Osteoblast (primary cell): Measurements from ENCODE around the gene SPAST. TPM values are rescaled to one million over a fixed set of nuclear protein-coding genes. Genes with fewer than 3 reads are reported as not detected.
"Not testable (repeated sequence)": the region's sequence is repeated elsewhere in the genome, so short reads cannot be mapped to it uniquely, and the experiment has no call there.

Experiments used
- DNase-seq: peaks from one replicate; pipeline ENCODE4 v3.0.0; 2011; ENCODE audit warnings: low spot score, mixed read lengths; ENCODE audit not compliant: insufficient read length; ENCODE audit errors: missing footprints
- H2AFZ ChIP-seq: 2 replicates; pipeline ENCODE4 v1.6.0; 2011; ENCODE audit warnings: mild to moderate bottlenecking, low read length
- H3K27ac ChIP-seq: 2 replicates; pipeline ENCODE4 v1.5.1; 2011; ENCODE audit warnings: mild to moderate bottlenecking, low read depth, low read length, moderate library complexity
- H3K27me3 ChIP-seq: 2 replicates; pipeline ENCODE4 v1.6.0; 2012; ENCODE audit warnings: mild to moderate bottlenecking, control low read depth, inconsistent platforms, low read length, moderate library complexity; ENCODE audit not compliant: insufficient read depth
- H3K36me3 ChIP-seq: 2 replicates; pipeline ENCODE4 v1.5.1; 2011; ENCODE audit warnings: mild to moderate bottlenecking, low read length, control low read depth, moderate library complexity; ENCODE audit not compliant: insufficient read depth
- H3K4me1 ChIP-seq: 2 replicates; pipeline ENCODE4 v1.5.1; 2011; ENCODE audit warnings: mild to moderate bottlenecking, low read length, control low read depth, moderate library complexity; ENCODE audit not compliant: insufficient read depth
- H3K4me2 ChIP-seq: 2 replicates; pipeline ENCODE4 v1.6.0; 2011; ENCODE audit warnings: mild to moderate bottlenecking, low read length; ENCODE audit not compliant: insufficient read depth
- H3K4me3 ChIP-seq: fragments of 200-600 bp; sonication (generic); 3 replicates; pipeline ENCODE4 v1.5.1; 2012; ENCODE audit warnings: mild to moderate bottlenecking, low read length, inconsistent platforms; ENCODE audit not compliant: insufficient read depth
- H3K79me2 ChIP-seq: 2 replicates; pipeline ENCODE4 v1.6.0; 2012; ENCODE audit warnings: mild to moderate bottlenecking, low read length, control low read depth, inconsistent platforms; ENCODE audit not compliant: insufficient read depth
- H3K9me3 ChIP-seq: 2 replicates; pipeline ENCODE4 v1.5.1; 2011; ENCODE audit warnings: low read depth, low read length, control low read depth
- H4K20me1 ChIP-seq: 2 replicates; pipeline ENCODE4 v1.6.0; 2012; ENCODE audit warnings: mild to moderate bottlenecking, low read length, control low read depth; ENCODE audit not compliant: insufficient read depth
- CTCF ChIP-seq: IDR thresholded peaks from 2 replicates; pipeline ENCODE4 v1.5.1; 2011; ENCODE audit warnings: mild to moderate bottlenecking, low read depth, low read length, moderate library complexity; ENCODE audit errors: extremely low read depth
- total RNA-seq: library from RNA; depleted of rRNA; stranded (reverse); fragments of >200 nt; gene quantifications from 2 replicates; pipeline ENCODE4 v1.2.3, GENCODE V29; 2012

Gene SPAST
- 31.5 and 34.2 TPM in 2 replicates for total RNA-seq

GRCh38 chr2:32063310-32064020, at the start of gene SPAST:
Gene SPAST, plus strand, starts transcription at chr2:32063556. Its CDS starts 276 bp downstream, at chr2:32063832.
- H4K20me1 ChIP-seq = no peaks in the 10 kb centered on the region
- no peaks in the 10 kb centered on the region for H3K27me3 ChIP-seq
- peaks cover 14% of the 10 kb centered on the region for H3K79me2 ChIP-seq
- peak; percentile 39 for TF ChIP-seq CTCF
- peak within 1 kb of the TSS; percentile 87 for H3K4me3 ChIP-seq
- peak; percentile 98 for DNase-seq
- H3K27ac ChIP-seq = peak within 1 kb of the TSS; percentile 60
- peak within 1 kb of the TSS; percentile 85 for H3K4me2 ChIP-seq
- peak within 1 kb of the TSS; percentile 99 for H2AFZ ChIP-seq
- H3K9me3 ChIP-seq = no peaks in the 10 kb centered on the region
- no peaks in the 10 kb centered on the region for H3K36me3 ChIP-seq
- peaks cover 11% of the 10 kb centered on the region for H3K4me1 ChIP-seq

- H3K79me2 ChIP-seq, H3K9me3 ChIP-seq, H3K27ac ChIP-seq, H3K4me3 ChIP-seq, H3K27me3 ChIP-seq, H2AFZ ChIP-seq, H3K4me2 ChIP-seq, H4K20me1 ChIP-seq, H3K4me1 ChIP-seq, DNase-seq: not testable (repeated sequence)
- H3K36me3 ChIP-seq = peaks cover 30% of the 10 kb centered on the region
Observed at GRCh38 chr2:32018789-32019482, 44.4 kb upstream of the SPAST start.

GRCh38 chr2:32034198-32034887, 29.0 kb upstream of the SPAST start:
- not testable (repeated sequence) for H4K20me1 ChIP-seq, H3K4me2 ChIP-seq, H2AFZ ChIP-seq, H3K27me3 ChIP-seq, H3K9me3 ChIP-seq, DNase-seq, H3K4me3 ChIP-seq, H3K4me1 ChIP-seq
- Histone ChIP-seq H3K79me2 (peaks cover 43% of the 10 kb centered on the region), H3K36me3 (peaks cover 24% of the 10 kb centered on the region), H3K27ac (peak overlapping the region; percentile 33)

- H3K4me2 ChIP-seq = peak within 1 kb of the TSS; percentile 89
- H3K27me3 ChIP-seq = no peaks in the 10 kb centered on the region
- H4K20me1 ChIP-seq = no peaks in the 10 kb centered on the region
- H3K36me3 ChIP-seq = peaks cover 11% of the 10 kb centered on the region
- H3K4me3 ChIP-seq = peak within 1 kb of the TSS; percentile 89
- peak; percentile 97 for DNase-seq
- peak within 1 kb of the TSS; percentile 98 for H2AFZ ChIP-seq
- H3K9me3 ChIP-seq = no peaks in the 10 kb centered on the region
- peaks cover 9% of the 10 kb centered on the region for H3K4me1 ChIP-seq
- H3K79me2 ChIP-seq = peaks cover 20% of the 10 kb centered on the region
- H3K27ac ChIP-seq = peak within 1 kb of the TSS; percentile 46
- TF ChIP-seq CTCF = no peak
Observed at GRCh38 chr2:32039447-32040219, 23.7 kb upstream of the SPAST start, which contains the start of gene DPY30. Gene DPY30, minus strand, starts transcription at chr2:32039805. Its CDS starts 349 bp downstream, at chr2:32039456.
